Activated CD8-positive, alpha-beta memory T cell treated with anti-CD3 and anti-CD28 coated beads, Interleukin-2, amount 50 U/mL, for 24 hours (primary cell): ENCODE measurements around the gene TUBGCP3.
"Not testable (repeated sequence)": the region's sequence is repeated elsewhere in the genome, so short reads cannot be mapped to it uniquely, and the experiment has no call there.

ENCODE experiments used
- DNase-seq: peaks from one replicate; pipeline ENCODE4 v3.0.0-alpha.2; 2020; ENCODE audit errors: extremely low read depth

Gene TUBGCP3

GRCh38 chr13:112576768-112577167 lies 11.2 kb downstream of the TUBGCP3 start:
- no peak for DNase-seq

DNA sequence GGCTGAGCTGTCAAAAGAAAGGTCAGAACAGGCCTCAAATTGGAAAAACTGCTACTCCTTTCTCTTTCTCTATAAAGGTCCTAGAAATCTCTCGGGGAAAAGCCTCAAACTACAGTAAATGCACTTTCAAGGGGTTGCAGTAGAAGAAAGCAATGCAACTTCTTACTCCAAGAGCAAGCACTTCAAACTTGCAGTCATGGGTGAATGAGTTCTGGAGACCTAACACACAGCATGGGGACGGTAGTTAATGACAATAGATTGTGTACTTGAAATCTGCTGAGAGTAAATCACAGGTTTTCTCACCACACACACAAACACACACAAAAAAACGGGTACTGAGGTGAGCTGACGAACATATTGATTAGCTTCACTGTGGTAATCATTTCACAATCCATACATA lies 11.8 kb downstream of the TUBGCP3 start:
- DNase-seq = no peak

DNA sequence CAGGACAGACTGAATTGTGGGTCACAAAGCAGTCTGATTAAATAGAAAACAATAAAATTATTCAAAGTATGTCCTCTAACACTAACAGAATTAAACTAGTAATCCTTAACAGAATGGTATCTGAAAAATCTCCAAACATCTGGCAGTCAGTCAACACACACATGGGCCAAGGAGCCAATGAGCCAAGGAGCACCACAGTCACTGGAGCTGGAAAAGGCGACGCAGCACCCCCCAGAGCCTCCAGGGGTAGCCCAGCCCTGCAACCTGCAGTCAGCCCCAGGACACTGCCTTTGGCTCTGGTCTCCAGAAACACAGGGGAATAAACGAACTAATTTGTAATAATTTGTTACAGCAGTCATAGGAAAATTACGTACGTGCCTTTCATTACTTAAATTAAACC lies 12.3 kb downstream of the TUBGCP3 start:
- DNase-seq = no peak

DNA sequence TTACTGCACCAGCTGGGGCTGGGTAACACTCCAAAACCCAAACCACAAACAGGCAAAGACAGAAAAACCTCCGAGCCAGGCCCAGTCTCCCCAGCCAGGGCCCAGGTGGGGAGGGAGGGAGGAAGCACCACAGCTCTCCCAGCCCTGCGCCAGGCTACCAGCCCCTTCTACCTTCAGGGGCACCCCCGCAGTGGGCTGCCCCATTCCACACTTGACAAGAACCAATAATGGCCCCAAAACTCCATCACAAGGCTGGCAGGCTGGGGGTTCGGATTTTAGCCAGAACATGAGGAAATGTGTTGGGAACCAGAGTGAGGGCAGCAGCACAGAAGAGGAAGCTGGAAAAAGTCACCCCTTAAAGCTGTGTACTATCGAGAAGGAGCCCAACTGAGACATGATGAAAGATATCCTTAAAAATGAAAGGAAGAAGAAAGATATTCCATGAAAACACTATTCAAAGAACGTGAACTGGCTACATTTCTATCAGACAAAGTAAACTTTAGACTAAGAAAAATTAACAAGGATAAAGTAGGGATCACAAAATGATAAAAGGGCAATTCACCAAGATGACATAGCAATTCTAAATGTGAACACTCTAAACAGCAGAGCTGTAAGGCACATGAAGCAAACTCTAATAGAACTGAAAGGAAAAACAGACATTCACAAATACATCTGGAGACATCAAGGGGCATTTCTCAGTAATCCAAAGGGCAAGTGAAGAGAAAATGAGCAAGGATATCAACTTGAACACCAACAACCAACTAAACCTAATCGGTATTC lies 12.9 kb downstream of the TUBGCP3 start:
- DNase-seq = no peak

DNA sequence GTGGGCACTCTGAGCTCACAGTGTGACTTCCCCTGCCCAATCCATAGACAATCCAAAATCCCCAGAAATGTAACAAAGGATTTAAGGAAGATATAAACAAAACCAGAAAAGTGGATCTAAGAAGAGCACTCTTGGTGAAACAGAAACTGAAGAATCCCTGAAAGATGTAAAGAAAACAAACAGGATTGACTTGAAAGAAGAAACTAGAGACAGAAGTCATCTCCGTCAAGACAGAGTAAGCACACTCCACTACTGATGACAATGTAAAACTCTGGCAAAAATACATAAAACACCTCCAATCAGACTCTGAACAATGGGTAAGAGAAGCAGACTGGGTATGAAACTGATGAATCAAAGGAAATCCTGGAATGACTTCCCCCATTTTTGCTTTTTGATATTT lies 13.5 kb downstream of the TUBGCP3 start:
- DNase-seq = no peak

DNA sequence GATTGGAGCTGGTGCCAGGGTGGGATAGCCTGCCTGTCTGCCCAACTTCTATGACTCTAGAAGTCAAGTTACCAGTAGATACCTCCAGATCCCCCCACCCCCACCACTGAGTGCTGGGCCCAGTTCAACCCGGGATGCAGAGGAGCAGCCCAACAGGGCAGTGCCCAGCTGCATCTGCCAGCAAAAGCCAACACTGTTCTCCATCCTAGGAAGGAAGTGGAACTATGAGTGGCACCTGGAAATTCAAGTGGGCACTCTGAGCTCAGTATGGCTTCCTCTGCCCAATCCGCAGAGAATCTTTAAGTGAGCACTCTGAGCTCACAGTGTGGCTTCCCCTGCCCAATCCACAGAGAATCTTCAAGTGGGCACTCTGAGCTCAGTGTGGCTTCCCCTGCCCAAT lies 14.2 kb downstream of the TUBGCP3 start:
- DNase-seq = no peak

DNA sequence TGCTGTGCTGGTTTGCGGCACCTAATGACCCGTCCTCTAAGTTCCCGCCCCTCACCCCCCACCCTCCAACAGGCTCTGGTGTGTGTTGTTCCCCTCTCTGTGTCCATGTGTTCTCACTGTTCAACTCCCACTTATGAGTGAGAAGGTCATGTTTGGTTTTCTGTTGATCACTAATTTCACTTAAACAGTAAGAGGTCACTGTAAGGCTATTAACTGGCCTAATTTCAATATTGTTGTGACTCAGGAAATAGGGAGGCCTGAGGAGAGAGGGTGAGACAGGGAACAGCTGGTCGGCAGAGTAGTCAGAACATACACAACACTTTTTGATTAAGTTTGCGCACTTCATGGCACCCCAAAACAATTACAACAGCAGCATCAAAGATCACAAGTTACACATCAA lies 15.6 kb downstream of the TUBGCP3 start:
- DNase-seq = no peak

DNA sequence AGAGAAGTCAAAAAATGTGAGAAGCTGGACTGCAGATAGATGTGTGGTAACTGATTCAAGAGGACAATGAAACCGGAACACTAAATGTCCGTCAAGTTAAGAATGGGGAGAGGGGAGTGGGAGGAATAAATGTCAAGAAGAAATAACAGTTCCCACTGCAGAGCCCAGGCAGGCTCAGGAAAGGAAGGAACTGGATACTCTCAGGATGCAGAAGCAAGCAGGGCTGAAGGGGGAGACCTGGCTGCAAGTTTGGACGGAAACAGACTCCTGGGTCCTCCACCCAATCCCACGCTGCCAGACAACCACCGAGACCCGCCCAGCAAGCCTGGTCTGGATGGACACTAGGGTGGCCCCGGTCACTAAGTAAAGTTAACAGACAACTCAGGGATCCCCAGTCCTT lies 18.1 kb downstream of the TUBGCP3 start:
- no peak for DNase-seq

DNA sequence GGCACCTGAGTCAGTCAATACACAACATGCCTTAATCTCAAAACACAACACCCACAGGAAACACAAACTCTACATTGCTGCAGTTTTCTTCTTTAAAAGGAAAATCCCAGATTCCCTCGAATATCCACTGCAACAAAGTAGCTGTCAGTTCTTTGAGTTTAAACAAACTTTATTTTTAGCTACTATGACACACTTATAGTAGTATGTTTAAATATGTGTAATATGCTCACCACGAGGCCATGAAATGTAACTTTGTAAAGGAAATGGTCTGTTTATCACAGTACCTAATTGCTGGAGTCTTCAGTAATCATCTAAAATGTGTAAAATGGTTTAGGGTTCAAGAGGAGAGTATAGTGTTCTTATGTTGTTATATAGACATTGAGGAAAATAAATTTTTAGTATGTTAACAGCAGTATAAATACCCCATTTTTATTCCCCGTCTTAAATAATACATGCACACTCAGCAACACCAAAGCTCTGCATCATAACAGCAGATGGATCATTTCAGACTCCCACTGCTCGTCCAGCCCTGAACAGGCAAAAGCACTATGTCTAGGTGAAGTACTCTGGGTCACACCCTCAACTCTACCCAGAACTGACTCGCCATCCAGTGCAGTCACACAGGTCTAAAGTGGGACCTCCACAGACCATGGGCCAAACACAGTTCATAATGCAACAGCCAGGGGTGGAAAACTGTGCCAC lies 20.6 kb downstream of the TUBGCP3 start:
- DNase-seq = no peak

DNA sequence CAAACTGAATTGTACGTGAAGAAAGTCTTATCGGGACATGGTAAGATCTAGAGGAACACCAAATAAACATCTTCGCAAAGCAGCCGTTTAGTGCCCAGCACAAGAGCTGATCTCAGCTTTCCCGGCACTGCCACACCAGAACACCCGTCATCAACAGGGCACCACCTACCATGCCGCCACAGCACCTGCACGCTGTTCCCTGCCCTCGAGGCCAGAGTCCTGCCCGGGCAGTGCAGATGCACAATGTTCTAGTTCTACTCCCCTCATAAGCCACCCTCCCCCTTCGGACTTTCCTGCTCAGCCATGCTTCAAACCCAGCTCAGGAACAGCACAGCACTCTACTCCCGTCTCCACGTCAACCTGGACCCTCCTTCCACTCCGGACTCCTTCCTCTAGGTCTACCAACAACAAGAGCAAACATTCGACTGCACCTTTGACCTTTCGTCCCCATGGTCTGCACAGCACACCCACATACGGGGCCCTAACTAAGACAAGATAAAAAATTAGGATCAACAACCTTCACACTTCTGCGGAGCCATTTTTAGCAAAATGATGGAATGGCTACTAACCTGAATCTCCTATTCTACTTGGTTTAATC lies 25.1 kb downstream of the TUBGCP3 start:
- DNase-seq = no peak

- no peak for DNase-seq
Observed at GRCh38 chr13:112562254-112562653, 25.7 kb downstream of the TUBGCP3 start.

GRCh38 chr13:112561478-112561877 lies 26.5 kb downstream of the TUBGCP3 start:
- DNase-seq = no peak

GRCh38 chr13:112558696-112559418 lies 29.1 kb downstream of the TUBGCP3 start:
- DNase-seq = no peak

DNA sequence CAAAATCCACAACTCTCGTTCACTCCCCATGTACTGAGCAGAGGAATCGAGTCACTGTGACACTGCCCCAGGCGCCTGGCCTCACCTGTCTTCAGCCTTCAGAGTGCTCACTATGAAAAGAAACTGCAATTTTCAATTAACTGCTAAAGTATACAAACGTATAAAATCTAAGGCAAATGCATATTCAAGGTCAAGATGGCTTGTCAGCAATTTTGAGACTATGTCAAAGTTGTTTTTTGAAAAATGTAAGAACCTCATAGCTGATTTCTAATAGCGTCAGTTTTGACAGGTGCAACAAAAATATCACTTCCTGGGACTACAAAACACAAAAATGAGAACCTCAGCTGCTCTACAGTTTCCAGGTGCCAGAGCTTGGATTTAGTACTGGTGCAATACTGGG lies 31.4 kb downstream of the TUBGCP3 start:
- DNase-seq = no peak

- DNase-seq = no peak
Observed at GRCh38 chr13:112554214-112554850, 33.6 kb downstream of the TUBGCP3 start.

DNA sequence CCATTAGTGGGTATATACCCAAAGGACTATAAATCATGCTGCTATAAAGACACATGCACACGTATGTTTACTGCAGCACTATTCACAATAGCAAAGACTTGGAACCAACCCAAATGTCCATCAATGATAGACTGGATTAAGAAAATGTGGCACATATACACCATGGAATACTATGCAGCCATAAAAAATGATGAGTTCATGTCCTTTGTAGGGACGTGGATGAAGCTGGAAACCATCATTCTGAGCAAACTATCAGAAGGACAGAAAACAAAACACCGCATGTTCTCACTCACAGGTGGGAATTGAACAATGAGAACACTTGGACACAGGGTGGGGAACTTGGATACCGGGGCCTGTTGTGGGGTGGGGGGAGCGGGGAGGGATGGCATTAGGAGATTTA lies 39.0 kb downstream of the TUBGCP3 start:
- DNase-seq = not testable (repeated sequence)

- no peak for DNase-seq
Observed at GRCh38 chr13:112545856-112546255, 42.1 kb downstream of the TUBGCP3 start.

- DNase-seq = no peak
Observed at GRCh38 chr13:112532837-112533745, 54.9 kb downstream of the TUBGCP3 start.

DNA sequence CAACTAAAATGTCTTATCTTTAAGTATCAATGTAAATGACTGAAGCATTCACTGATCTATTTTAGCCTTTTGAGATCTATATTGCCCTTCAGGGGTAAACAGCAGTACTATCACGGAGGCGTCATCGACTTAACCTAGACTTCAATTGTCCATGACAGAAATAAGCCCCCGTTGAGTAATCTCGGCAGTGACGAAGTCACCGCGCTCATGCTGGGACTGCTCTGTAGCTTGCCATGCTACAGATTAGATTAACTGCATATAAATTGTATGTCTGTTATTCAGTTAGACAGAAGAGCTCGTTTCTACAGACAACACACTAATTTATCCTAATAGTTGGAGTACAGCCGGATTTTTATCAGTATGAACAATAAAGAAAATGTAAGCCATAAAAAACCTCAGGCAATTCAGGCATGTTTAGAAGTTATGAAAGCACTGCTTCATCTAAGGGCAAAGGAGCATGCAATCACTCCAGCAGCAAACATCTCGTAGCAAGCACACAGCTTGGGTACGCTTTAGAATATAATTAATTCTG lies 56.6 kb downstream of the TUBGCP3 start:
- DNase-seq = no peak

DNA sequence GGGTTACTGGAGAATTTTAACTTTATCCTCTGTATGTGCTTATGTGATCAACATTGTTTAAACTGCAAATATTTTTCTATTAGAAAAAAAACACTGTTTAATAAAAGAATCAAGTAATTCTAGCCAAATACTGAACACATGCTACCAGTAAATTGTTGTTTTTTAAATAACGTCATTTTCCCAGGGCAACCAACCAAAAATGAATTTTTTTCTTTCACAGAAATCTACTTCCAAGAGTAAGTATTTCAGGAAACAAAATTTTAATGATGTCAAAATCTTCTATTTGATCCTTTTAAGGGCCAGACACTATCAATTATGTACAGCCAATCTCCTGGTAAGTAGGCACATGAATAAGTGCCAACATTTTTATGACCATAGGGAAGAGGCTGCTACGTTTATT lies 57.1 kb downstream of the TUBGCP3 start:
- DNase-seq = no peak

- DNase-seq = no peak
Observed at GRCh38 chr13:112529216-112529615, 58.7 kb downstream of the TUBGCP3 start.
